SK-N-SH (cell line): ENCODE results near the gene CBY2.

ENCODE experiments used
- CTCF ChIP-seq: fragments of 200-600 bp; sonication (generic); IDR thresholded peaks from 2 replicates; pipeline ENCODE4 v1.6.1; 2017; ENCODE audit warnings: antibody characterized with exemption, mild to moderate bottlenecking, moderate library complexity
- MXI1 ChIP-seq: IDR thresholded peaks from 2 replicates; pipeline ENCODE4 v1.6.1; 2012; ENCODE audit warnings: mild to moderate bottlenecking, low read depth, low read length, improper control_type of control experiment
- USF1 ChIP-seq: IDR thresholded peaks from 2 replicates; pipeline ENCODE4 v1.4.0; 2012; ENCODE audit warnings: low read depth, borderline replicate concordance
- TF ChIP-seq, protein P1 (sequence below): IDR thresholded peaks from 2 replicates; pipeline ENCODE4 v1.4.0; 2012; ENCODE audit warnings: low read depth

- TF ChIP-seq MXI1 (no peak), CTCF (no peak), USF1 (no peak)
- TF ChIP-seq, protein P1, sequence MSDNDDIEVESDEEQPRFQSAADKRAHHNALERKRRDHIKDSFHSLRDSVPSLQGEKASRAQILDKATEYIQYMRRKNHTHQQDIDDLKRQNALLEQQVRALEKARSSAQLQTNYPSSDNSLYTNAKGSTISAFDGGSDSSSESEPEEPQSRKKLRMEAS, result no peak
Observed at GRCh38 chr13:45715351-45715750, 13.2 kb downstream of the CBY2 start.
